PC-3 (cell line): ENCODE data around the gene CTAG1B. TPM values are rescaled to one million over a fixed set of nuclear protein-coding genes. Genes with fewer than 3 reads are reported as not detected.

Source experiments
- ATAC-seq: fragments of 200-7000 bp; cut with Tn5 transposase; 2 replicates; pipeline ENCODE4 v1.9.1; 2020; ENCODE audit warnings: mild to moderate bottlenecking, moderate library complexity
- BruUV-seq: library from RNA; stranded (reverse); fragments of 400-500 nt; replicated peaks from 2 replicates; lab custom pipeline; 2021; lab: Mats Ljungman, UMichigan
- CTCF ChIA-PET: fragments of 300-600 bp; sonication (Branson Sonifier 250); formaldehyde crosslinking; loops from one replicate; lab custom pipeline; 2022; ENCODE audit warnings: antibody characterized with exemption; lab: Charles Lee
- POLR2A ChIA-PET: fragments of 300-600 bp; sonication (Branson Sonifier 250); formaldehyde crosslinking; loops from one replicate; lab custom pipeline; 2022; ENCODE audit warnings: antibody characterized with exemption; ENCODE audit not compliant: unreplicated experiment; lab: Charles Lee
- DNase-seq: peaks from one replicate; pipeline ENCODE4 v3.0.0-alpha.2; 2015
- H2AFZ ChIP-seq: fragments of 300-600 bp; sonication (generic); 2 replicates; pipeline ENCODE4 v1.6.0; 2016; ENCODE audit warnings: antibody characterized with exemption, low read length
- H3F3A ChIP-seq: fragments of 300-600 bp; sonication (generic); one replicate; pipeline ENCODE4 v1.6.0; 2017; ENCODE audit warnings: antibody characterized with exemption, low read length, control low read depth, mild to moderate bottlenecking; ENCODE audit not compliant: unreplicated experiment
- H3K27ac ChIP-seq: fragments of 300-600 bp; sonication (generic); 2 replicates; pipeline ENCODE4 v1.5.1; 2016; ENCODE audit warnings: mild to moderate bottlenecking, low read length
- H3K27me3 ChIP-seq: fragments of 300-600 bp; sonication (generic); 2 replicates; pipeline ENCODE4 v1.6.1; 2016; ENCODE audit warnings: low read length, mixed read lengths
- H3K36me3 ChIP-seq: fragments of 300-600 bp; sonication (generic); 2 replicates; pipeline ENCODE4 v1.6.1; 2016; ENCODE audit warnings: low read depth, mixed run types, low read length, mixed read lengths
- H3K4me1 ChIP-seq: fragments of 300-600 bp; sonication (generic); 2 replicates; pipeline ENCODE4 v1.5.1; 2016; ENCODE audit warnings: low read length; ENCODE audit not compliant: insufficient read depth
- H3K4me2 ChIP-seq: fragments of 300-600 bp; sonication (generic); 2 replicates; pipeline ENCODE4 v1.6.0; 2016; ENCODE audit warnings: low read length
- H3K4me3 ChIP-seq: fragments of 300-600 bp; sonication (generic); 2 replicates; pipeline ENCODE4 v1.5.1; 2016; ENCODE audit warnings: mild to moderate bottlenecking, low read length, mixed read lengths
- H3K79me2 ChIP-seq: fragments of 300-600 bp; sonication (generic); 2 replicates; pipeline ENCODE4 v1.6.1; 2017; ENCODE audit warnings: low read length, mixed read lengths
- H3K9ac ChIP-seq: fragments of 300-600 bp; sonication (generic); 2 replicates; pipeline ENCODE4 v1.6.0; 2016; ENCODE audit warnings: mild to moderate bottlenecking, low read length
- H3K9me2 ChIP-seq: fragments of 300-600 bp; sonication (generic); replicated peaks from 2 replicates; pipeline ENCODE4 v1.6.1; 2016; ENCODE audit warnings: mixed run types, low read length, mixed read lengths
- H3K9me3 ChIP-seq: fragments of 300-600 bp; sonication (generic); 2 replicates; pipeline ENCODE4 v1.6.1; 2016; ENCODE audit warnings: low read length, mixed read lengths
- H4K20me1 ChIP-seq: fragments of 300-600 bp; sonication (generic); 2 replicates; pipeline ENCODE4 v1.6.1; 2016; ENCODE audit warnings: low read length, mixed read lengths
- CTCF ChIP-seq: fragments of 300-600 bp; sonication (generic); conservative IDR thresholded peaks from 2 replicates; pipeline ENCODE4 v1.5.1; 2017; ENCODE audit warnings: antibody characterized with exemption, low read depth, mild to moderate bottlenecking, low read length
- EZH2 ChIP-seq: fragments of 300-600 bp; sonication (generic); IDR thresholded peaks from one replicate; pipeline ENCODE4 v1.6.1; 2017; ENCODE audit warnings: antibody characterized with exemption, mild to moderate bottlenecking, low read length; ENCODE audit not compliant: unreplicated experiment
- EZH2phosphoT487 ChIP-seq: fragments of 300-600 bp; sonication (generic); IDR thresholded peaks from 2 replicates; pipeline ENCODE4 v1.6.1; 2018; ENCODE audit warnings: mild to moderate bottlenecking, antibody characterized with exemption, low read length, borderline replicate concordance
- intact Hi-C: fragments of 100-400 bp; cut with micrococcal nuclease; formaldehyde crosslinking; loops from 2 replicates; pipeline ENCODE4 v1.9.0; 2023
- total RNA-seq: library from RNA; depleted of rRNA; stranded (reverse); fragments of >200 nt; gene quantifications from 2 replicates; pipeline ENCODE4 v1.2.3, GENCODE V29; 2014

CTAG1B gene
- total RNA-seq, 1 experiment from 2014 or later, result not detected

DNA sequence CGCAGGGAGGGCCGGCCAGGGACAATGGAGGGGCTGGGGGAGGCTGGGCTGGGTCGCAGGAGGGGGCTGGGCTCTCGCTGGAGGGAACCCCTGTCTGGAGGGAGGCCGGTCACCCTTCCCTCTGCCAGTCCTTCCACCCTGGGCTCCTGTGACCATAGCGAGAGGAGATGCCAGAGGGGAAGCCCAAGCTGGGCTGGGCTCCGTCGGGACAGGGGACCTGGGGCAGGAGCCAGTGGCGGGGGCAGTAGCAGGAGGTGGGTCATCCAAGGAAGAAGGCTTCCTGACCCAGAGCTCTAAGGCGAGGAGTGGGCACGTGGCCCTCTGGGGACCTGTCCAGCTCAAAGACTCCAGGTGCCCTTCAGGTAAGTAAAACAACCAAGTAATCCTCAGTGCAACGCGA, 16.9 kb downstream of the CTAG1B start:
- no peaks in the 10 kb centered on the region for H3K9me3 ChIP-seq
- H4K20me1 ChIP-seq, result no peaks in the 10 kb centered on the region
- peaks cover 61% of the 10 kb centered on the region for H3K4me1 ChIP-seq
- no TSS peak for BruUV-seq
- ChIA-PET POLR2A (no interaction called here), CTCF (no interaction called here)
- intact Hi-C loops, result no loop called here
- H3K4me3 ChIP-seq, result no peak overlapping the region
- no peak for DNase-seq
- TF ChIP-seq EZH2 (no peak), EZH2phosphoT487 (no peak), CTCF (no peak)
- no peak overlapping the region for H2AFZ ChIP-seq
- H3K27ac ChIP-seq, result no peak overlapping the region
- no peaks in the 10 kb centered on the region for H3K27me3 ChIP-seq
- no peak overlapping the region for H3K9ac ChIP-seq
- no peaks in the 10 kb centered on the region for H3F3A ChIP-seq
- no peaks in the 10 kb centered on the region for H3K9me2 ChIP-seq
- H3K79me2 ChIP-seq, result no peaks in the 10 kb centered on the region
- H3K36me3 ChIP-seq, result no peaks in the 10 kb centered on the region
- no peak overlapping the region for H3K4me2 ChIP-seq
- no peak for ATAC-seq

DNA sequence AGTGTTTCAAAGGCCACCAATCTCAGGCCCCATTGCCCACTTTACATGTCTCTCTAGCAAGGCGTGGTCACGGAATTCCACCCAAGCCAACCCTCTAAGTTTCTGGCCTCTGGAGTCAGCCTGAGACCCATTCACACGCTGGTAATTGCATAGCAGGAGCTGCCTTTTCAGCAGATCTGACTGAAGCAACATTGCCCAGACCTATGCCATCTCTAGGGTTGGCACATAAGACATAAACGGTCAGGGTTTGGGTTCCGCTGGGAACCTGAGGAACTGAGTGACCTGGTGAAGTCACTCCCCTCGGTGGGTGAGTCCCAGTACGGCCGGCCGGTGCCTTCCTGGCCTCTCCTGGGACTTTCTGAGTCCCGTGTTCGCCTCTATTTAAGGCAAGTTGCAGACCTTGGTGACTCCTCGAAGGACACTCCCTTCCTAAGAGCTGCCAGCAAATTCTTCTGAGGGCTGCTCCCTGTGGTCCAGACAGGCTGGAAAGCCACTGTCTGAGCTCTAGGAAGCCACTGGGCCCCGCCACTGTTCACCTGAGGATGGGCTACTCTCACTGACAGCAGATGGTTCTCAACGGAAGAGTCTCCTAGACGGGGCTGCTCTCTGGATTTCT, 18.2 kb downstream of the CTAG1B start:
- DNase-seq (peak; percentile 72), ATAC-seq (peak; percentile 25)
- Histone ChIP-seq H3K9me3 (no peaks in the 10 kb centered on the region), H3K27me3 (no peaks in the 10 kb centered on the region), H3K36me3 (no peaks in the 10 kb centered on the region), H3K79me2 (no peaks in the 10 kb centered on the region), H3K4me3 (no peak overlapping the region), H3K4me2 (peak overlapping the region; percentile 72), H4K20me1 (no peaks in the 10 kb centered on the region), H3F3A (no peaks in the 10 kb centered on the region), H3K27ac (peak overlapping the region; percentile 90), H3K4me1 (peaks cover 61% of the 10 kb centered on the region), H3K9ac (peak overlapping the region; percentile 21; the same call in 1 of the 2 replicates), H3K9me2 (no peaks in the 10 kb centered on the region), H2AFZ (peak overlapping the region; percentile 49; the same call in 1 of the 2 replicates)
- TF ChIP-seq EZH2, result no peak
- TF ChIP-seq EZH2phosphoT487, result no peak
- no peak for TF ChIP-seq CTCF
- BruUV-seq, result TSS peak; percentile 51
- intact Hi-C loops, result no loop called here
- ChIA-PET POLR2A (no interaction called here), CTCF (no interaction called here)

DNA sequence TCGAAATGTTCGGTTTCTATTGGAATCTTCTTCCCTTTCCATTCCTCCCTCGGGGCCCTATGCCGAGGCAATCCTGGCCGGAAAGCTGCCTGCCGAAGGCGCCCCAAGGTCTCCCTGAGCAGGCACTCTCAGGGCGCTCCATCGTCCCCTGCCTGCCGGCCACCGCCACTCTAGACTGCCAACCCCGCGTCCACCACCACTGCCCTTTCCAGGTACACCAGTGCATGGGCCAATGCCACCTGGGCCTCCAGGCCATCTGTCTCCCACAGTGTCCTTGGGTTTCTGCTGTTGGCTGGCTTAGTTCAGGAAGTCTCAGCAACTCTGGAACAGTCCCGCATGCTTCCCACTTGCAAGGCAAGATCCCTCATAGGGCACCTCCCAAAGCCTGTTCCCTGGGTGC, 19.6 kb downstream of the CTAG1B start:
- BruUV-seq, result no TSS peak
- TF ChIP-seq CTCF (no peak), EZH2 (no peak)
- Histone ChIP-seq H3K4me1 (peaks cover 71% of the 10 kb centered on the region), H3K36me3 (no peaks in the 10 kb centered on the region), H3K79me2 (no peaks in the 10 kb centered on the region), H3K27ac (peak overlapping the region; percentile 90), H2AFZ (no peak overlapping the region), H3K27me3 (no peaks in the 10 kb centered on the region), H3K4me3 (no peak overlapping the region), H3K9me2 (no peaks in the 10 kb centered on the region), H3F3A (no peaks in the 10 kb centered on the region), H3K4me2 (no peak overlapping the region), H3K9me3 (no peaks in the 10 kb centered on the region), H3K9ac (no peak overlapping the region), H4K20me1 (no peaks in the 10 kb centered on the region)
- intact Hi-C loops, result no loop called here
- ChIA-PET CTCF (no interaction called here), POLR2A (no interaction called here)
- DNase-seq (no peak), ATAC-seq (no peak)
